HCT116 (cell line): ENCODE results near the gene PFDN2. TPM values are rescaled to one million over a fixed set of nuclear protein-coding genes. Genes with fewer than 3 reads are reported as not detected.

Experiments
- ATAC-seq: fragments of 200-7000 bp; cut with Tn5 transposase; 2 replicates; pipeline ENCODE4 v1.9.1; 2020; ENCODE audit warnings: mild to moderate bottlenecking, moderate library complexity
- Bru-seq: library from RNA; stranded (reverse); fragments of 400-500 nt; gene quantifications from one replicate; lab custom pipeline; 2021; lab: Mats Ljungman, UMichigan
- BruChase-seq, 2 experiments: library from RNA; stranded (reverse); fragments of 400-500 nt; gene quantifications; one replicate each; lab custom pipeline; 2021; lab: Mats Ljungman, UMichigan
- BruUV-seq: library from RNA; stranded (reverse); fragments of 400-500 nt; replicated peaks from 2 replicates; lab custom pipeline; 2021; lab: Mats Ljungman, UMichigan
- CTCF ChIA-PET: fragments of 300-600 bp; sonication (Branson Sonifier 250); formaldehyde crosslinking; loops from one replicate; lab custom pipeline; 2021; ENCODE audit warnings: antibody characterized with exemption; lab: Charles Lee
- POLR2A ChIA-PET: fragments of 300-600, 350-600 bp; sonication (Branson Sonifier 250); formaldehyde crosslinking; loops from one replicate; lab custom pipeline; 2021; ENCODE audit warnings: antibody characterized with exemption; lab: Charles Lee
- RAD21 ChIA-PET, 2 experiments: fragments of 300-600 bp; sonication (Branson Sonifier 250); formaldehyde crosslinking; loops; one replicate each; lab custom pipeline; 2023; ENCODE audit warnings: low total read pairs in 2 of 2; ENCODE audit not compliant: uncharacterized antibody in 2 of 2, unreplicated experiment in 2 of 2, low non-redundant PET in 1 of 2; lab: Charles Lee
- DNase-seq: peaks from one replicate; pipeline ENCODE4 v3.0.0-alpha.2; 2010; ENCODE audit warnings: low read depth, low spot score
- H2AFZ ChIP-seq: fragments of 200-600 bp; shearing (Covaris generic), sonication (generic); 2 replicates; pipeline ENCODE4 v1.6.1; 2017; ENCODE audit warnings: low read depth, mixed run types, mixed read lengths, antibody characterized with exemption, low read length; ENCODE audit not compliant: poor library complexity, severe bottlenecking
- H3K27ac ChIP-seq: 2 replicates; pipeline ENCODE4 v1.5.1; 2012; ENCODE audit warnings: low read depth, low read length
- H3K27me3 ChIP-seq: fragments of 200-600 bp; sonication (generic); 2 replicates; pipeline ENCODE4 v1.6.1; 2016; ENCODE audit warnings: mixed run types, low read length, mixed read lengths; ENCODE audit not compliant: insufficient read depth
- H3K36me3 ChIP-seq, 2 experiments: fragments of 200-500 bp in 1 of 2; fragments of 200-600 bp in 1 of 2; sonication (Bioruptor generic) in 1 of 2; sonication (generic) in 1 of 2; 2 replicates each; pipeline versions ENCODE4 v1.5.1 to v1.6.1; 2014 to 2016; ENCODE audit warnings: low read length in 2 of 2, inconsistent platforms in 1 of 2, mixed read lengths in 1 of 2, mixed run types in 1 of 2; ENCODE audit not compliant: insufficient read depth in 2 of 2, control insufficient read depth in 1 of 2
- H3K4me1 ChIP-seq, 2 experiments: fragments of 200-600 bp in 1 of 2; sonication (generic) in 1 of 2; 2 replicates each; pipeline versions ENCODE4 v1.5.1 to v1.6.1; 2012 to 2017; ENCODE audit warnings: low read length in 2 of 2, inconsistent platforms in 1 of 2, mild to moderate bottlenecking in 1 of 2, mixed read lengths in 1 of 2, mixed run types in 1 of 2, moderate library complexity in 1 of 2; ENCODE audit not compliant: insufficient read depth in 2 of 2, control insufficient read depth in 1 of 2
- H3K4me2 ChIP-seq: fragments of 200-600 bp; sonication (generic); 2 replicates; pipeline ENCODE4 v1.6.1; 2017; ENCODE audit warnings: mixed run types, low read length, mixed read lengths
- H3K4me3 ChIP-seq, 2 experiments: fragments of 200-600 bp in 1 of 2; sonication (generic) in 1 of 2; replicated peaks in 1 of 2; 2 replicates each; pipeline ENCODE4 v1.5.1; 2011 to 2016; ENCODE audit warnings: low read length in 2 of 2, control low read depth in 1 of 2, low read depth in 1 of 2, mild to moderate bottlenecking in 1 of 2, mixed read lengths in 1 of 2, mixed run types in 1 of 2
- H3K79me2 ChIP-seq: fragments of 200-600 bp; sonication (generic); 2 replicates; pipeline ENCODE4 v1.6.1; 2017; ENCODE audit warnings: mild to moderate bottlenecking, mixed run types, low read length, moderate library complexity, mixed read lengths; ENCODE audit not compliant: insufficient read depth
- H3K9ac ChIP-seq: fragments of 200-600 bp; sonication (generic); 2 replicates; pipeline ENCODE4 v1.6.1; 2016; ENCODE audit warnings: low read length, mixed read lengths
- H3K9me2 ChIP-seq: fragments of 200-600 bp; sonication (generic), shearing (Covaris generic); 2 replicates; pipeline ENCODE4 v1.6.1; 2017; ENCODE audit warnings: mixed run types, mild to moderate bottlenecking, moderate library complexity; ENCODE audit not compliant: insufficient read depth
- H3K9me3 ChIP-seq, 2 experiments: fragments of 200-500 bp in 1 of 2; fragments of 200-600 bp in 1 of 2; sonication (Bioruptor generic) in 1 of 2; sonication (generic) in 1 of 2; 2 replicates each; pipeline ENCODE4 v1.6.1; 2014 to 2017; ENCODE audit warnings: low read length in 2 of 2, mixed read lengths in 2 of 2, inconsistent platforms in 1 of 2, low read depth in 1 of 2, mild to moderate bottlenecking in 1 of 2, mixed run types in 1 of 2, moderate library complexity in 1 of 2; ENCODE audit not compliant: control insufficient read depth in 1 of 2, insufficient read depth in 1 of 2
- H4K20me1 ChIP-seq: fragments of 200-600 bp; sonication (generic), shearing (Covaris generic); 2 replicates; pipeline ENCODE4 v1.6.1; 2017; ENCODE audit warnings: mixed run types, mild to moderate bottlenecking, moderate library complexity; ENCODE audit not compliant: insufficient read depth
- ATF3 ChIP-seq: IDR thresholded peaks from 2 replicates; pipeline ENCODE4 v1.6.1; 2012
- CEBPB ChIP-seq: IDR thresholded peaks from 2 replicates; pipeline ENCODE4 v1.6.1; 2012; ENCODE audit warnings: low read depth
- ELF1 ChIP-seq: IDR thresholded peaks from 2 replicates; pipeline ENCODE4 v1.6.1; 2012; ENCODE audit warnings: low read depth, borderline replicate concordance
- EZH2 ChIP-seq: fragments of 200-600 bp; sonication (generic); IDR thresholded peaks from 2 replicates; pipeline ENCODE4 v1.6.1; 2017; ENCODE audit warnings: antibody characterized with exemption, mixed run types
- JUND ChIP-seq: IDR thresholded peaks from 2 replicates; pipeline ENCODE4 v1.6.1; 2012
- POLR2A ChIP-seq: IDR thresholded peaks from 2 replicates; pipeline ENCODE4 v1.7.0; 2011; ENCODE audit warnings: borderline replicate concordance; ENCODE audit not compliant: insufficient read depth, insufficient read length; ENCODE audit errors: extremely low read depth
- POLR2AphosphoS5 ChIP-seq: IDR thresholded peaks from 2 replicates; pipeline ENCODE4 v1.6.1; 2011; ENCODE audit warnings: mild to moderate bottlenecking, low read depth, low read length, moderate library complexity
- REST ChIP-seq: IDR thresholded peaks from 2 replicates; pipeline ENCODE4 v1.6.1; 2012; ENCODE audit warnings: low read depth
- SIN3A ChIP-seq: IDR thresholded peaks from 2 replicates; pipeline ENCODE4 v1.6.1; 2012; ENCODE audit warnings: low read depth
- YY1 ChIP-seq: IDR thresholded peaks from 2 replicates; pipeline ENCODE4 v1.6.1; 2011; ENCODE audit warnings: low read length, low read depth, moderate library complexity, mild to moderate bottlenecking; ENCODE audit not compliant: insufficient replicate concordance; ENCODE audit errors: extremely low read depth
- ZFX ChIP-seq: fragments of 450-650 bp; IDR thresholded peaks from 2 replicates; pipeline ENCODE4 v1.6.1; 2017
- intact Hi-C: fragments of 100-400 bp; cut with micrococcal nuclease; formaldehyde crosslinking; loops from 2 replicates; pipeline ENCODE4 v1.10.0; 2022
- long read RNA-seq: library from polyadenylated mRNA; unstranded; transcript quantifications from one replicate; pipeline ENCODE4 v2.0.0, GENCODE V29; 2021; ENCODE audit not compliant: unreplicated experiment
- polyA plus RNA-seq: library from polyadenylated mRNA; unstranded; fragments of >200 nt; gene quantifications from 2 replicates; pipeline ENCODE4 v1.2.1, GENCODE V29; 2012; ENCODE audit warnings: missing spikeins
- total RNA-seq: library from RNA; stranded (reverse); gene quantifications from one replicate; pipeline ENCODE4 v1.2.1, GENCODE V29; 2021; ENCODE audit not compliant: unreplicated experiment

PFDN2 gene
- total RNA-seq, result 179 TPM
- 388 and 441 TPM in 2 replicates for polyA plus RNA-seq
- percentile 98 among the genes with signal in this experiment for Bru-seq, nascent RNA
- percentile 97 among the genes with signal in this experiment for BruChase-seq, experiment 1, labeled RNA remaining after a 6-hour chase
- percentile 94 among the genes with signal in this experiment for BruChase-seq, experiment 2, labeled RNA remaining after a 2-hour chase
- long read RNA-seq, transcript PFDN2-201 (4 exons, 677 nt), result major isoform, 107 of 132 reads
- long read RNA-seq, partial matches to known transcripts, result 15 of 132 reads
- long read RNA-seq, other reads (novel, unspliced or antisense), result 6 of 132 reads

- no peaks in the 10 kb centered on the region for H3K9me2 ChIP-seq
- H3K27ac ChIP-seq, result peak within 1 kb of the TSS; percentile 91
- peaks cover 76% of the 10 kb centered on the region for H3K79me2 ChIP-seq
- no peaks in the 10 kb centered on the region for H3K27me3 ChIP-seq
- H3K4me2 ChIP-seq, result peak within 1 kb of the TSS; percentile 84
- peak within 1 kb of the TSS; percentile 97 for H3K9ac ChIP-seq
- no TSS peak for BruUV-seq
- ChIA-PET POLR2A (interaction anchor here (0.7 to 2.7 kb wide), 12 partner anchors 10 to 95 kb away, joined by 3 to 16 read pairs (median 4); partner anchors contain the start of genes DEDD, PPOX, UFC1 and USF1), RAD21 (interaction anchor here in 1 of 2 experiments (1.2 kb wide), 1 partner anchor 15 kb away, joined by 3 read pairs; the partner anchor contains the start of gene DEDD), CTCF (interaction anchor here (1.0 kb wide), 1 partner anchor 15 kb away, joined by 3 read pairs; the partner anchor contains the start of gene DEDD)
- ATAC-seq (peak; percentile 69), DNase-seq (peak; percentile 77)
- no peaks in the 10 kb centered on the region for H4K20me1 ChIP-seq
- intact Hi-C loops, result loop anchor here (1.0 to 5.0 kb wide), 5 partner anchors 15 to 264 kb away; partner anchors contain the start of genes DEDD, F11R and USF1
- peaks cover 34 to 61% of the 10 kb centered on the region in 2 experiments for H3K4me1 ChIP-seq
- peak within 1 kb of the TSS; percentile 68 to 98 for H3K4me3 ChIP-seq
- peaks cover 17 to 36% of the 10 kb centered on the region in 2 experiments for H3K36me3 ChIP-seq
- TF ChIP-seq ATF3 (no peak), ELF1 (no peak), SIN3A (no peak), CEBPB (no peak), POLR2A (peak; percentile 65), JUND (no peak), POLR2AphosphoS5 (peak; percentile 73), ZFX (0 out of 2 replicates have a peak, but pooled peaks have one; percentile 34), YY1 (peak; percentile 95), REST (no peak), EZH2 (no peak)
- H2AFZ ChIP-seq, result no peak within 1 kb of the TSS
- H3K9me3 ChIP-seq, result no peaks in the 10 kb centered on the region
Observed at GRCh38 chr1:161117759-161118581, at the start of gene PFDN2, which contains the start of gene NIT1. Gene PFDN2 (minus strand): TSS chr1:161118037. CDS start chr1:161118026, 11 bp downstream. Gene NIT1 (plus strand): TSS chr1:161118105. CDS start chr1:161118177, 72 bp downstream.
